Measurements from ENCODE around the gene CACNA1C.
A peak's percentile ranks its signal among the peaks of the same experiment; 100 is the strongest.
"Not testable (repeated sequence)": the region's sequence is repeated elsewhere in the genome, so short reads cannot be mapped to it uniquely, and the experiment has no call there.

Gene CACNA1C

DNA sequence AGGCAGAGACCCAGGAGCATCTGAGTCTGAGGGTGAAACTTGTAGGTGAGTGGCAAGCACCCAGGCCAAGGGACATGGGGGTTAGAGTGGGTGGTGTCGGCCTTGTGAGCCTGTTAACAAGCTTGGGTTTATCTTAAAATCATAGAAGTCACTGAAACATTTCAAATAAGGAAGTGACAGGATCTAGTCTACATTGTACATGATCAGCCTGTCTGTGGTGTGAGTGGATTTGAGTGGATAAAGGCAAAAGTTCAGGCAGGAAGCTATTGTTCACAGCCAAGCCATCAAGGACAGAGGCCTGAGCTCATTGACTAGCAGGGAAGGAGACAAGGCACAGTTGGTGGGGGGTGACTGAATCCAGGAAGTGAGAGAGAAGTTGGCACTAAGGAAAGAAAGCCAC, 682.6 kb downstream of the CACNA1C start:
- no peak for DNase-seq

DNA sequence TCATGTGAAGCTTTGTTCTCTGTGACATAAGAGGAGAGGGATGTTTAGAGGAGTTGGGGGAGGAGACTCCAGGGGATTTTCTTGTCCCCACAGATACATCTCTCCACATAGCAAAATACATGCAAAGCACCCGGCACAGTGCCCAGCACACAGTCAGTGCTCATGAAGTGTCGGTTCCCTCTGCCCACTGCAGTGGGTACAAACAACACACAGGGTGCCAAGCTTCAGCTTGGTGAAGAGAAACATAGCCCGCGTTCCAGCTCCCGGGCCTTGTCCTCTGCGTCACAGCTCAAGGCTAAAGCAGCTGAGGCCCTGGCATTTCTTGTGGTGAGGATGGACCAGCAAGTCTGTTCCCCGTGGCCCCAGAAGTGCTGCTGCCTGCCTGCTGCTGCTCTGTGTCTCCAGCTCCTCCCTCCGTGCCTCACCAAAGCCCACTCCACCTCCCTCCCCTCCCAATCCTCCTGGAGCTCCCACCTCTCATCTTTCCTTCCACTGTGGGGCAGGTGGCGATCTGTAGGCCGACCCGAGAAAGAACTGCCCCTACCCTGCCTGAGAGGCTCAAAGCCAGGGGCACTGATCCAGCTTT, 685.0 kb downstream of the CACNA1C start:
- DNase-seq = no peak

DNA sequence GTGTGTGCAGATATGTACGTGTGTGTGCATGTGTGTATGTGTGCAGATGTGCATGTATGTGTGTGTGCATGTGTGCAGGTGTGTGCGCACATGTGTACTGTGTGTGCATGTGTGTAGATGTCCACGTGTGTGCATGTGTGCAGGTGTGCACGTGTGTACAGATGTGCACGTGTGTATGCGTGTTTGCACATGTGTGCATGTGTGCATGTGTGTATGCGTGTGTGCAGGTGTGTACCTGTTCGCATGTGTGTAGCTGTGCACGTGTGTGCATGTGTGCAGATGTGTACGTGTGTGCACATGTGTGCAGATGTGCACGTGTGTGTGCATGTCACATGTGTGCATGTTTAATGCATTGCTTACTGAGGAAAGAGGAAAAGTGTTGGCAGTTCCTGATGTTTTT, 686.3 kb downstream of the CACNA1C start:
- DNase-seq = no peak

DNA sequence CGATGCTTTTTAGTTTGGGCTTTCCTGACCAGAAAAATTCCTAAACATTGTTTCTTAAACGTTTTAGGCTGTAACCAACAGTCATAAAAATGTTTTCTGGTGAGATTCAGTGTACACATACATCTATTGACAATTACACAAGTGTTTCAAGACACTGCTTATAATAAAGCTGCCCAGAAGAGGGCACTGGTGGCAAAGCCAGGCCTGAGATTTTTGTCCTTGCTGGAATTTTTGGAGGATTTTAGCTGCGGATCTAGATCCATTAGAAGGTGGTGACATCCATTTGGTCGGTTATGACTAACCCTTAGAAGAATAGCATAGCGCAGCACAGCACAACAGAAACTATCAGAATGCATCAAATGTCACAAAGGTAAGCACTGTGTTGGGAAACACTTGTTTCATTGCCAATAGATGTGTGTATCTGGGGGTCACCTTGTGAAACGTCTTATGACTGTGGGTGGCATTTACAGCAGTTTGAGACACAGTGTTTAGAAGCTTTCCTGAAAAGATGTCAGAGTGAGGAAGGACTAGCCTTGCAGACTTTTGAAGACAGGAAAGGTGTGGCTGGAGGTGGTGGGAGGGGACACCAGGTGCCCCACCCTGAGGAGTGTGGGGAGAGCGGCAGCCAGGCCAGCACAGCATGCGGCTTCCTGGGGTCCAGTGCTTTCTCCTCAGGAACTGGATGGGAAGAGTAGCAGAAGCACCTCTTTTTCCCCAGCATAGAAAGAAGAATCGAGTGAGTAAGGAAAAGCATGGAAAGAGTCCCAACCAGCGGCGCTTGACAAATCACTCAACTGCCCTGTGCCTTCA, 687.2 kb downstream of the CACNA1C start:
- DNase-seq = peak; percentile 24

DNA sequence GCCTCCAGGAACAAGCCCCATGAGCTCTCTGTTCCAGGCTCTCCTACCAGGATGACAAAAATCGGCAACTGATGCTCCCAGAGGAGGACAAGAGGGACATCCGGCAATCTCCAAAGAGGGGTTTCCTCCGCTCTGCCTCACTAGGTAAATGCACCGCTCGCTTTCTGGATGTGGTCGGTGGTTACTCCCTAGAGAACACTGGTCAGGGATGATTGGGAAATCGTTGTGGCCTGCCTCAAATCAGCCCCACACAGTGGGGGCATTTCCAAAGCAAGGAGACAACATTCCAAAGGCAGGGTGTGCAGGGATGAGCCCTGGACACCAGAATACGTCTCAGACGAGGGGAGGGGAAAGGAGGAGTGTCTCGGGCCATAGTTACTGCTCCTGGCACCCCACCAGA, 689.2 kb downstream of the CACNA1C start:
- not testable (repeated sequence) for DNase-seq

DNA sequence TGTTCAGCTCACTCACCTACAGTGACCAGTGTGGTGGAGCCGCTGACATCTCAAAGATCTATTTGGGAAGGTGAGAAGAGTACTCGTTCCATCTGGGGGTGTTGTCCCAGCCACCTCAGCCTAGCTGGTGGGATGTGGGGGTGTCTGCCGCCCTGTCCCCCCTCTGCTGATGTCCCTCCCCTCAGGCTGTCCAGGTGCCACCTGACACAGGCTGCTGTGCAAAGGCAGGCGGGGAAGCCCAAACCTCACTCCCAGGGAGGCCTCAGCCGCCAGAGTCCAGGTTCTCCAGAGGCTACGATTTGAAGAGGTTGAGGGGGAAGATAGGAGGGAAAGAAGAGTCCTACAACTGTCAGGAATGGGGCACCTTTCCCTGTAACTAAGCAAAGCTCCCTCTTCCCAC, 690.7 kb downstream of the CACNA1C start:
- no peak for DNase-seq

DNA sequence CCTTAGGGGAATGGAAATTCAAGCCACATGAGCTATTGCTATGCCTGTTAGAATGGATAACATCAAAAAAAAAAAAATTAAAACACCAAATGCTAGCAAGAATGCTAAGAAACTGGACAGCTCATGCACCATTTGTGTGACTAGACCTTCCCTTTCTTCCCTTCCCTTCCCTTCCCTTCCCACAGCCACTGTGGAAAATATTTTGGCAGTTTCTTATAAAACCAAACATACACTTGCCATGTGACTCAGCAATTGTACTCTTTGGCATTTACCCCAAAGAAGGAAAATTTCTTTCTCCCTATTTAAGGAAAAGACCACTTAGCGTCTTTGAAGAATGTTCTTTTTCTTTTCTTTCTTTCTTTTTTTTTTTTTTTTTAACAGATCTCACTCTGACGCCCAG, 692.9 kb downstream of the CACNA1C start:
- no peak for DNase-seq

Data from DMS153 (cell line).